Limb (tissue), 2 donors: Measurements from ENCODE around the gene KLF8.
A peak's percentile ranks its signal among the peaks of the same experiment; 100 is the strongest.
"Not testable (repeated sequence)": the region's sequence is repeated elsewhere in the genome, so short reads cannot be mapped to it uniquely, and the experiment has no call there.

Experiments used
- DNase-seq, 2 donors: peaks; one replicate each; pipeline ENCODE4 v3.0.0-alpha.2; 2016; ENCODE audit errors: extremely low spot score in 2 of 2

The KLF8 gene

GRCh38 chrX:56232221-56233082 lies at the start of gene KLF8:
Gene KLF8, plus strand, starts transcription at chrX:56232356. Its CDS starts 979 bp downstream, at chrX:56233335.
- DNase-seq, result peak; percentile 5 to 42

- DNase-seq, result not testable (repeated sequence)
Measured at GRCh38 chrX:56206945-56207344, 25.2 kb upstream of the KLF8 start.

GRCh38 chrX:56211701-56212100 lies 20.5 kb upstream of the KLF8 start:
- DNase-seq, result no peak

GRCh38 chrX:56216332-56216731 lies 15.8 kb upstream of the KLF8 start:
- DNase-seq, result no peak

- no peak for DNase-seq
Measured at GRCh38 chrX:56219700-56220099, 12.5 kb upstream of the KLF8 start.

GRCh38 chrX:56221101-56221500 lies 11.1 kb upstream of the KLF8 start:
- DNase-seq, result no peak

- no peak for DNase-seq
Measured at GRCh38 chrX:56222473-56223000, 9.6 kb upstream of the KLF8 start.

- DNase-seq, result no peak
Measured at GRCh38 chrX:56226980-56227379, 5.2 kb upstream of the KLF8 start.

- no peak for DNase-seq
Measured at GRCh38 chrX:56228914-56229313, 3.2 kb upstream of the KLF8 start.

GRCh38 chrX:56231537-56232090 lies 542 bp upstream of the KLF8 start:
- DNase-seq, result no peak

GRCh38 chrX:56233100-56233499 lies 944 bp downstream of the KLF8 start:
- no peak for DNase-seq

- DNase-seq, result peak in 1 of 2 donors; percentile 19
Measured at GRCh38 chrX:56233682-56234081, 1.5 kb downstream of the KLF8 start.

GRCh38 chrX:56248492-56248891 lies 16.3 kb downstream of the KLF8 start:
- peak; percentile 23 to 46 for DNase-seq

- DNase-seq, result no peak
Measured at GRCh38 chrX:56253832-56254703, 21.9 kb downstream of the KLF8 start.

GRCh38 chrX:56268888-56269287 lies 36.7 kb downstream of the KLF8 start:
- no peak for DNase-seq

- DNase-seq, result no peak
Measured at GRCh38 chrX:56278692-56279091, 46.5 kb downstream of the KLF8 start.

- DNase-seq, result no peak
Measured at GRCh38 chrX:56279863-56280262, 47.7 kb downstream of the KLF8 start.

- peak in 1 of 2 donors; percentile 1 for DNase-seq
Measured at GRCh38 chrX:56281789-56282188, 49.6 kb downstream of the KLF8 start.

- DNase-seq, result no peak
Measured at GRCh38 chrX:56284269-56284668, 52.1 kb downstream of the KLF8 start.

GRCh38 chrX:56288608-56289007 lies 56.5 kb downstream of the KLF8 start:
- DNase-seq, result no peak

GRCh38 chrX:56289449-56289848 lies 57.3 kb downstream of the KLF8 start:
- DNase-seq, result no peak

- no peak for DNase-seq
Measured at GRCh38 chrX:56308726-56309125, 76.6 kb downstream of the KLF8 start.
